HG03565 (cell line): ENCODE measurements around the gene PDE1C.
"Not testable (repeated sequence)": the region's sequence is repeated elsewhere in the genome, so short reads cannot be mapped to it uniquely, and the experiment has no call there.

ENCODE experiments used
- ATAC-seq: cut with Tn5 transposase; IDR thresholded peaks from one replicate; pipeline ENCODE4 v1.9.1; 2021; ENCODE audit warnings: mild to moderate bottlenecking, moderate library complexity; ENCODE audit not compliant: unreplicated experiment

The PDE1C gene

GRCh38 chr7:31855530-31855929 lies 214.7 kb downstream of the PDE1C start:
- ATAC-seq: no peak

- ATAC-seq: no peak
Observed at GRCh38 chr7:31853380-31853779, 216.8 kb downstream of the PDE1C start.

- ATAC-seq: no peak
Observed at GRCh38 chr7:31852462-31852861, 217.7 kb downstream of the PDE1C start.

GRCh38 chr7:31851119-31851518 lies 219.1 kb downstream of the PDE1C start:
- no peak for ATAC-seq

- ATAC-seq: no peak
Observed at GRCh38 chr7:31850601-31851000, 219.6 kb downstream of the PDE1C start.

GRCh38 chr7:31850066-31850465 lies 220.1 kb downstream of the PDE1C start:
- ATAC-seq: no peak

- ATAC-seq: no peak
Observed at GRCh38 chr7:31835471-31835870, 234.7 kb downstream of the PDE1C start.

- not testable (repeated sequence) for ATAC-seq
Observed at GRCh38 chr7:31833625-31834024, 236.6 kb downstream of the PDE1C start.

- no peak for ATAC-seq
Observed at GRCh38 chr7:31828520-31828919, 241.7 kb downstream of the PDE1C start.

GRCh38 chr7:31825576-31825975 lies 244.6 kb downstream of the PDE1C start:
- no peak for ATAC-seq

- ATAC-seq: no peak
Observed at GRCh38 chr7:31819031-31819430, 251.2 kb downstream of the PDE1C start.

GRCh38 chr7:31816810-31817209 lies 253.4 kb downstream of the PDE1C start:
- no peak for ATAC-seq

GRCh38 chr7:31815796-31816195 lies 254.4 kb downstream of the PDE1C start:
- ATAC-seq: no peak

- no peak for ATAC-seq
Observed at GRCh38 chr7:31814187-31814586, 256.0 kb downstream of the PDE1C start.

- ATAC-seq: peak; percentile 70
Observed at GRCh38 chr7:31811650-31812461, 258.4 kb downstream of the PDE1C start.

GRCh38 chr7:31805209-31805818 lies 264.9 kb downstream of the PDE1C start:
- ATAC-seq: peak; percentile 94

GRCh38 chr7:31796375-31796774 lies 273.8 kb downstream of the PDE1C start:
- no peak for ATAC-seq

- no peak for ATAC-seq
Observed at GRCh38 chr7:31794851-31795344, 275.3 kb downstream of the PDE1C start.

GRCh38 chr7:31791881-31792280 lies 278.3 kb downstream of the PDE1C start:
- ATAC-seq: no peak

- no peak for ATAC-seq
Observed at GRCh38 chr7:31788883-31789680, 281.1 kb downstream of the PDE1C start.

- no peak for ATAC-seq
Observed at GRCh38 chr7:31788445-31788844, 281.8 kb downstream of the PDE1C start.
